GM06990 (cell line): ENCODE results near the gene MED31.
A peak's percentile ranks its signal among the peaks of the same experiment; 100 is the strongest.

Experiments used
- DNase-seq: peaks from one replicate; pipeline ENCODE4 v3.0.0-alpha.2; 2011; ENCODE audit not compliant: insufficient read length; ENCODE audit errors: extremely low read depth
- H3K27me3 ChIP-seq: replicated peaks from 2 replicates; pipeline ENCODE4 v1.6.0; 2011; ENCODE audit warnings: low read length; ENCODE audit not compliant: control insufficient read depth, insufficient read depth
- H3K36me3 ChIP-seq: 2 replicates; pipeline ENCODE4 v1.5.1; 2011; ENCODE audit warnings: low read length; ENCODE audit not compliant: control insufficient read depth, insufficient read depth
- H3K4me3 ChIP-seq: replicated peaks from 2 replicates; pipeline ENCODE4 v1.5.1; 2011; ENCODE audit warnings: low read depth, mild to moderate bottlenecking, control low read depth, low read length
- TF ChIP-seq, protein P1 (sequence below): IDR thresholded peaks from 2 replicates; pipeline ENCODE4 v1.5.1; 2011; ENCODE audit warnings: low read length, control low read depth, mild to moderate bottlenecking, inconsistent platforms; ENCODE audit not compliant: insufficient read depth, poor library complexity, severe bottlenecking

MED31 gene

DNA sequence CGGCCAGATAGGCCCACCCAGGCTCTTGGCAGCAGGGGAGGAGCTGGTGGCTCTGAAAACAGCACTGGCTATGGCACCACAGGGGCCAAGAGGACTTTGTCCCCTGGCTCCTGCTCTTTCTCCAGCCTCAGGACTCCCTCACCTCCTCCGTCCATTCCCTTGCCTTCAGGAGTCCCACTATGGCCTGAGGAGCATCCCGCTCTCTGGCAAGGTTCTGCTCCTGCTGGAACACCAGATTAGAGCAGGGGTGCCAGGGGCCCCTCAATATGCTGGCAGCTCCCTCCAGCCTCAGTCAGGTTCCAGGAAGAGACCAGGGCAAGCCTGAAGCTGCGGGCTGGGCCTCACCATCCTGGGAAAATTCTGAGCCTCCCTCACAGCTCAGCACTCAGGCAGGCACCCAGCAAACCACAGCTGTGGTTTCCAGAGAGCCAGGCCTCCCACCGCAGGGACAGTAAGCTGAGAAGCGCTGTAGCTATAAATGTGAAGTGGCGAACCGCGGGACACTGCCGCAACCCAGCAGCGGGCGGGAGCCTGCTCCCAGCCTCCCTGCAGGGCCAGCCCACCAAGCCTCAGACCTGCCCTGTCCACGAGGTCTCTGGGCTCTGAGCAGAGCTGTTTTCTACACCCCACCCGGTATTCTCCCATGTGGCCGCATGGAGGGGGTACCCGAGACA lies 25.9 kb upstream of the MED31 start:
- Histone ChIP-seq H3K27me3 (peaks cover 1% of the 10 kb centered on the region; the same call in 1 of the 2 replicates), H3K36me3 (no peaks in the 10 kb centered on the region), H3K4me3 (no peak overlapping the region)
- DNase-seq: peak; percentile 31
- TF ChIP-seq, protein P1, sequence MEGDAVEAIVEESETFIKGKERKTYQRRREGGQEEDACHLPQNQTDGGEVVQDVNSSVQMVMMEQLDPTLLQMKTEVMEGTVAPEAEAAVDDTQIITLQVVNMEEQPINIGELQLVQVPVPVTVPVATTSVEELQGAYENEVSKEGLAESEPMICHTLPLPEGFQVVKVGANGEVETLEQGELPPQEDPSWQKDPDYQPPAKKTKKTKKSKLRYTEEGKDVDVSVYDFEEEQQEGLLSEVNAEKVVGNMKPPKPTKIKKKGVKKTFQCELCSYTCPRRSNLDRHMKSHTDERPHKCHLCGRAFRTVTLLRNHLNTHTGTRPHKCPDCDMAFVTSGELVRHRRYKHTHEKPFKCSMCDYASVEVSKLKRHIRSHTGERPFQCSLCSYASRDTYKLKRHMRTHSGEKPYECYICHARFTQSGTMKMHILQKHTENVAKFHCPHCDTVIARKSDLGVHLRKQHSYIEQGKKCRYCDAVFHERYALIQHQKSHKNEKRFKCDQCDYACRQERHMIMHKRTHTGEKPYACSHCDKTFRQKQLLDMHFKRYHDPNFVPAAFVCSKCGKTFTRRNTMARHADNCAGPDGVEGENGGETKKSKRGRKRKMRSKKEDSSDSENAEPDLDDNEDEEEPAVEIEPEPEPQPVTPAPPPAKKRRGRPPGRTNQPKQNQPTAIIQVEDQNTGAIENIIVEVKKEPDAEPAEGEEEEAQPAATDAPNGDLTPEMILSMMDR: no peak

DNA sequence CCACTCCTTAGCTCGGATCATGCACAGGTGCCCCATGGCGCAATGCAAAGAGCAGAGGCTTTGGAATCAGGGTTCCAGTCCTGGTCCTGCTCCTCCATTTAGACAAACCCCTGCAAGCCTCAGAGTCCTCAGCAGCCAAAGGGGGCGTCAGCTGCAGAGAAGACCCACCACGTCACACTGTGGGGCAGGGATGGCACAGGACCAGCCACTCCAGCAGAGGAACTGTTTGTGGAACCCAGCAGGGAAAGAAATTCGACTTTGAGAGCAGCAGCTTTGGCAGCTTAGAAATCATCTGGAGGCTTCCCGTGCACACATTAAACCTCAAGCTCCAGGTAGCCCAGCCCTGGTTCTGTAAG lies 25.4 kb upstream of the MED31 start:
- DNase-seq: no peak
- TF ChIP-seq, protein P1: no peak
- H3K4me3 ChIP-seq: no peak overlapping the region
- peaks cover 1% of the 10 kb centered on the region; the same call in 1 of the 2 replicates for H3K27me3 ChIP-seq
- no peaks in the 10 kb centered on the region for H3K36me3 ChIP-seq

DNA sequence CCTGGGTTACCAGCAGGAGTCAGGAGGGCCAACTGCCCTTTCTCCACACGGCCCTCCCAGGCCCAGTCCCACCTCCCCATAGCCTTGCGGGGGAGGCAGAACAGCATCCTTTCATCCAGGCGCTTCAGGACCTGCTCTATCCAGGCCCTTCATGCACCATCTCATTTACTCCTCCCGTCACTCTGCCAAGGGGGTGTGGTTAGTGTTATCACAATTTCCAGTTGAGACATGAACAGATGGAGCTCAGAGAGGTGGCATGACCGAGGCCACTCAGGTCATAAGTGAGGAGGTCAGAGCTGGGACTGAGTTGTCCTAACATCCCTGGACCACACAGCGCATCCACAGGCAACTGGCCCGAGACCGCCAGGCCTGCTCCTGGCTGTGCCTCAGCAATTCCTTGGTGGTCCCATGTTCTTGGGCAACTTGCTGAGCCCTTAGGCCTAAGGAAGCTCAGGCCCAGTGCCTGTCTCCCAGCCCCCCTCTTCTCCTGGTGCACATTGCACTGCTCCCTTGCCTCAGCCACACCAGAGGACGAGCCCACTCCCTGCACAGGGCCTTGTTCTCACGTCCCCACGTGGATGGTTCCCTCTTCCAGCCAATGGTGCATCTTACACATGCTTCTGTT lies 23.9 kb upstream of the MED31 start:
- no peak for DNase-seq
- no peaks in the 10 kb centered on the region for H3K36me3 ChIP-seq
- TF ChIP-seq, protein P1: no peak
- H3K4me3 ChIP-seq: no peak overlapping the region
- H3K27me3 ChIP-seq: peaks cover 1% of the 10 kb centered on the region; the same call in 1 of the 2 replicates

DNA sequence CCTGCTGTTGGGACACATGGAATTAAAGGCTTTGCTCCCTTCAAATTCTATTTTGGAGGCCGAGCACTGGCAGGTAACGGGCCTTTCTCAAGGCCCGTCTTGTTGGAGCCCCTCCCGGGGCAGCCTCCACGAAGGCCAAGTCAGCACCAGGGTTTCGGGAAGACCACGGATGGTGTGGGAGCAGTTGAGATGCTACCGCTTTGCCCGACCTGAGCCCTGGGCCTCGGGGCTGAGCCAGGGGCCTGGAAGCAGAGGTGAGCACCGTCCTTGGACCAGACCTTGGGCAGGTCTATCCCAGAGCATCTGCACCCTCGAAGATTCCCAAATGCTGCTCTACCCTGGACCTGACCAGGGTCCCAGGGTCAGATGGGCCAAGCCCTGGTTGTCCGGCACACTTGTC lies 23.2 kb upstream of the MED31 start:
- DNase-seq: no peak
- H3K36me3 ChIP-seq: no peaks in the 10 kb centered on the region
- peaks cover 1% of the 10 kb centered on the region; the same call in 1 of the 2 replicates for H3K27me3 ChIP-seq
- H3K4me3 ChIP-seq: no peak overlapping the region
- TF ChIP-seq, protein P1: no peak

DNA sequence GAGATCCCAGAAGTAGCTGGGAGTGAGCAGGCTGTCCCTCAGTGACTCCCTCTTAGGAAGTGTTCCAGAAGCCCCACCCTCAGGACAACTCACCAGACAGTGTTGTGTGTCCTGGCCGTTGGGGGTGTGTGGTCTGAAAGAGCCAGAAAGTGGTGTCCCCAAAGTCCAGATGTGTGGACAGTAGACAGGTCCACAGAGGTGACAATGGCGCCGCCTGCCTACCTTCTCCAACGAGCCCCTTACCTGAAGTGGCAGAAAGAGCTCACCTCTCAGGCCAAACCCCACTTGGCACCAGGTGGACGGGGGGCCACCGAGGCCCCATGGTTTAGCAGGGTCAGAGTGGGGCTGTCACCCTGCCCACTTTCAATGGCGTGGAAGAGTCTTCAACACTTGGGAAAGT lies 20.0 kb upstream of the MED31 start:
- Histone ChIP-seq H3K36me3 (no peaks in the 10 kb centered on the region), H3K27me3 (no peaks in the 10 kb centered on the region), H3K4me3 (no peak overlapping the region)
- no peak for DNase-seq
- TF ChIP-seq, protein P1: no peak
